Measurements from ENCODE around the gene CRLF2. TPM values are rescaled to one million over a fixed set of nuclear protein-coding genes. Genes with fewer than 3 reads are reported as not detected.
"Not testable (repeated sequence)": the region's sequence is repeated elsewhere in the genome, so short reads cannot be mapped to it uniquely, and the experiment has no call there.

Gene CRLF2
- not detected in 2 replicates for total RNA-seq

GRCh38 chrX:1212532-1212931 lies at the start of gene CRLF2:
Gene CRLF2, minus strand, starts transcription at chrX:1212649. Its CDS starts 15 bp downstream, at chrX:1212634.
- TF ChIP-seq CTCF (IDR thresholded peaks at IDR 0.05; ENCODE audit: insufficient read depth, low read depth, low read length), result no peak
- DNase-seq (ENCODE audit: low read depth), result no peak
- no peak within 1 kb of the TSS for H3K4me3 ChIP-seq (ENCODE audit: low read depth, low read length)

- not testable (repeated sequence) for DNase-seq (ENCODE audit: low read depth); H3K4me3 ChIP-seq (ENCODE audit: low read depth, low read length)
Observed at GRCh38 chrX:1261771-1262170, 49.3 kb upstream of the CRLF2 start.

GRCh38 chrX:1261285-1261684 lies 48.8 kb upstream of the CRLF2 start:
- no peak overlapping the region for H3K4me3 ChIP-seq (ENCODE audit: low read depth, low read length)
- DNase-seq (ENCODE audit: low read depth), result no peak
- TF ChIP-seq CTCF (IDR thresholded peaks at IDR 0.05; ENCODE audit: insufficient read depth, low read depth, low read length), result no peak

- no peak for TF ChIP-seq CTCF (IDR thresholded peaks at IDR 0.05; ENCODE audit: insufficient read depth, low read depth, low read length)
- no peak for DNase-seq (ENCODE audit: low read depth)
- H3K4me3 ChIP-seq (ENCODE audit: low read depth, low read length), result no peak overlapping the region
Observed at GRCh38 chrX:1252861-1253260, 40.4 kb upstream of the CRLF2 start.

GRCh38 chrX:1249101-1249887 lies 36.8 kb upstream of the CRLF2 start:
- peak; percentile 16 for DNase-seq (ENCODE audit: low read depth)
- no peak for TF ChIP-seq CTCF (IDR thresholded peaks at IDR 0.05; ENCODE audit: insufficient read depth, low read depth, low read length)
- no peak overlapping the region for H3K4me3 ChIP-seq (ENCODE audit: low read depth, low read length)

- TF ChIP-seq CTCF (IDR thresholded peaks at IDR 0.05; ENCODE audit: insufficient read depth, low read depth, low read length), result no peak
- no peak for DNase-seq (ENCODE audit: low read depth)
- no peak overlapping the region for H3K4me3 ChIP-seq (ENCODE audit: low read depth, low read length)
Observed at GRCh38 chrX:1248331-1249061, 36.0 kb upstream of the CRLF2 start.

- TF ChIP-seq CTCF (IDR thresholded peaks at IDR 0.05; ENCODE audit: insufficient read depth, low read depth, low read length), result peak; percentile 62
- no peak overlapping the region for H3K4me3 ChIP-seq (ENCODE audit: low read depth, low read length)
- peak; percentile 33 for DNase-seq (ENCODE audit: low read depth)
Observed at GRCh38 chrX:1246816-1247215, 34.4 kb upstream of the CRLF2 start.

Measured in fibroblast of villous mesenchyme (primary cell).